KMS-11 (cell line): ENCODE results near the gene MFSD6.

Source experiments
- H2AFZ ChIP-seq: fragments of 200-600 bp; sonication (generic); 2 replicates; pipeline ENCODE4 v1.6.1; 2016; ENCODE audit warnings: antibody characterized with exemption, mixed run types, low read depth
- H3K27ac ChIP-seq: fragments of 200-600 bp; sonication (generic); 2 replicates; pipeline ENCODE4 v1.6.1; 2016; ENCODE audit warnings: mild to moderate bottlenecking, mixed run types
- H3K27me3 ChIP-seq: fragments of 200-600 bp; sonication (generic); 2 replicates; pipeline ENCODE4 v1.6.1; 2017; ENCODE audit warnings: mild to moderate bottlenecking, low read depth, mixed run types, moderate library complexity; ENCODE audit not compliant: insufficient read depth
- H3K36me3 ChIP-seq: fragments of 200-600 bp; sonication (generic); 2 replicates; pipeline ENCODE4 v1.6.1; 2017; ENCODE audit warnings: mild to moderate bottlenecking, mixed run types; ENCODE audit not compliant: insufficient read depth
- H3K4me1 ChIP-seq: fragments of 200-600 bp; sonication (generic); 2 replicates; pipeline ENCODE4 v1.6.1; 2016; ENCODE audit warnings: mild to moderate bottlenecking, low read depth, mixed run types; ENCODE audit not compliant: poor library complexity, severe bottlenecking
- H3K4me2 ChIP-seq: fragments of 200-600 bp; sonication (generic); 2 replicates; pipeline ENCODE4 v1.7.0; 2016; ENCODE audit warnings: mild to moderate bottlenecking, mixed run types
- H3K4me3 ChIP-seq: fragments of 200-600 bp; sonication (generic); IDR thresholded peaks from 2 replicates; pipeline ENCODE4 v1.6.1; 2017; ENCODE audit warnings: low read depth, low read length, mixed read lengths; ENCODE audit not compliant: insufficient read depth
- H3K79me2 ChIP-seq: fragments of 200-600 bp; sonication (generic); 2 replicates; pipeline ENCODE4 v1.6.1; 2016; ENCODE audit warnings: low read depth, mixed run types; ENCODE audit not compliant: insufficient read depth
- H3K9ac ChIP-seq: fragments of 200-600 bp; sonication (generic); 2 replicates; pipeline ENCODE4 v1.6.1; 2016; ENCODE audit warnings: mild to moderate bottlenecking, mixed run types
- H4K20me1 ChIP-seq: fragments of 200-600 bp; sonication (generic); 2 replicates; pipeline ENCODE4 v1.6.1; 2016; ENCODE audit warnings: mild to moderate bottlenecking, mixed run types; ENCODE audit not compliant: insufficient read depth
- CTCF ChIP-seq: fragments of 200-600 bp; sonication (generic); conservative IDR thresholded peaks from 2 replicates; pipeline ENCODE4 v1.6.1; 2017; ENCODE audit warnings: low read depth, mild to moderate bottlenecking, antibody characterized with exemption, low read length, moderate library complexity, mixed read lengths

MFSD6 gene

GRCh38 chr2:190361572-190361971 lies 46.6 kb upstream of the MFSD6 start:
- H3K4me1 ChIP-seq = peaks cover 15% of the 10 kb centered on the region
- no peak for TF ChIP-seq CTCF
- no peak overlapping the region for H3K27ac ChIP-seq
- no peak overlapping the region for H3K4me2 ChIP-seq
- no peaks in the 10 kb centered on the region for H3K27me3 ChIP-seq
- no peaks in the 10 kb centered on the region for H3K79me2 ChIP-seq
- no peak overlapping the region for H3K9ac ChIP-seq
- H2AFZ ChIP-seq = no peak overlapping the region
- H4K20me1 ChIP-seq = no peaks in the 10 kb centered on the region
- no peak overlapping the region for H3K4me3 ChIP-seq
- no peaks in the 10 kb centered on the region for H3K36me3 ChIP-seq

DNA sequence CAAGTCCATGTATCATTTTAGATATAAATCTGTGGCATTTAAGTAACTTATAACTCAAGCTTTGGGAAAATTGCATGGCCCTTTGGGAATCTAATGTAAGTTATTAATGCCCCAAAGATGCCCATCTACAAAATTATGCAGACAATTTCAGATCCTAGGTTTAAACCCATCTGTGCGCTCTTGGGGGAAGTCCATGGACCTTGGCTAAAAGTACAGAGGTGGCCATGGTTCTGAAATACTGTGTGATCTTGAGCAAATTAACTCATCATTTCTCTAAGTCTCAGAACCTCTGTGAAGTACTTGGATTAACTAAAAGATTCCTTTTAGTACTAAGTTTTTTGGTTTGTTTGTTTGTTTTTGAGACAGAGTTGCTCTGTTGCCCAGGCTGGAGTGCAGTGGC lies 45.3 kb upstream of the MFSD6 start:
- TF ChIP-seq CTCF = no peak
- Histone ChIP-seq H3K27ac (no peak overlapping the region), H3K4me2 (no peak overlapping the region), H2AFZ (no peak overlapping the region), H3K4me3 (no peak overlapping the region), H3K27me3 (no peaks in the 10 kb centered on the region), H3K36me3 (no peaks in the 10 kb centered on the region), H3K9ac (no peak overlapping the region), H3K79me2 (no peaks in the 10 kb centered on the region), H3K4me1 (peaks cover 15% of the 10 kb centered on the region), H4K20me1 (no peaks in the 10 kb centered on the region)

GRCh38 chr2:190365499-190366204 lies 42.5 kb upstream of the MFSD6 start:
- no peak overlapping the region for H3K4me3 ChIP-seq
- H4K20me1 ChIP-seq = no peaks in the 10 kb centered on the region
- no peak overlapping the region for H3K27ac ChIP-seq
- H3K27me3 ChIP-seq = no peaks in the 10 kb centered on the region
- H3K9ac ChIP-seq = no peak overlapping the region
- TF ChIP-seq CTCF = no peak
- no peaks in the 10 kb centered on the region for H3K79me2 ChIP-seq
- H3K36me3 ChIP-seq = no peaks in the 10 kb centered on the region
- peaks cover 3% of the 10 kb centered on the region for H3K4me1 ChIP-seq
- no peak overlapping the region for H3K4me2 ChIP-seq
- no peak overlapping the region for H2AFZ ChIP-seq

- no peak overlapping the region for H3K4me2 ChIP-seq
- no peaks in the 10 kb centered on the region for H3K27me3 ChIP-seq
- H3K4me1 ChIP-seq = no peaks in the 10 kb centered on the region
- H4K20me1 ChIP-seq = no peaks in the 10 kb centered on the region
- H3K27ac ChIP-seq = no peak overlapping the region
- H3K4me3 ChIP-seq = no peak overlapping the region
- H3K9ac ChIP-seq = no peak overlapping the region
- H3K36me3 ChIP-seq = no peaks in the 10 kb centered on the region
- TF ChIP-seq CTCF = no peak
- H3K79me2 ChIP-seq = no peaks in the 10 kb centered on the region
- H2AFZ ChIP-seq = no peak overlapping the region
Measured at GRCh38 chr2:190366248-190366753, 41.9 kb upstream of the MFSD6 start.
